ENCODE measurements around the gene SMTN. TPM values are rescaled to one million over a fixed set of nuclear protein-coding genes. Genes with fewer than 3 reads are reported as not detected.
"Not testable (repeated sequence)": the region's sequence is repeated elsewhere in the genome, so short reads cannot be mapped to it uniquely, and the experiment has no call there.

Gene SMTN
- total RNA-seq, 2 experiments from 2014 or later = 35.6 to 51.2 TPM

DNA sequence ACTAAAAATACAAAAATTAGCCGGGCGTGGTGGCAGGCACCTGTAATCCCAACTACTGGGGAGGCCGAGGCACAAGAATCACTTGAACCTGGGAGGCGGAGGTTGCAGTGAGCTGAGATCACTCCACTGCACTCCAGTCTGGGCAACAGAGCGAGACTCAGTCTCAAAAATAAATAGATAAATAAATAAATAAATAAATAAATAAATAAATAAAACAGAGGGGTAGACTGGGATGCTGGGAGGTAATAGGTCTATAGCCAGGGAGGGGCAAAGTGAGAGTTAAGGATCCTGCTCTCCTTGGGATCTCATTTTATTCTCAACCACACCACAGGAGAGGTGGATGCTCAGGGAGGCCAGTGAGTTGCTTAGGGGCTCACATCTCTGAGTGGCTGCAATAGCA is 16.4 kb downstream of the SMTN start:
- H3K27ac Mint-ChIP-seq; H3K4me1 Mint-ChIP-seq; DNase-seq; ATAC-seq; H3K36me3 Mint-ChIP-seq; H3K27me3 Mint-ChIP-seq; H3K9me3 Mint-ChIP-seq (ENCODE audit: low read depth); H3K4me3 Mint-ChIP-seq; CTCF ChIA-PET: not testable (repeated sequence)

GRCh38 chr22:31097941-31098631 is 17.0 kb downstream of the SMTN start:
- DNase-seq (no peak), ATAC-seq (no peak)
- Mint-ChIP-seq H3K27ac (no peak overlapping the region), H3K36me3 (peaks cover 3% of the 10 kb centered on the region), H3K4me3 (no peak overlapping the region), H3K4me1 (no peaks in the 10 kb centered on the region), H3K27me3 (no peaks in the 10 kb centered on the region), H3K9me3 (ENCODE audit: low read depth) (no peaks in the 10 kb centered on the region)
- CTCF ChIA-PET = interaction anchor here (1.3 to 1.4 kb wide), 2 partner anchors 9 to 13 kb away, joined by 3 to 5 read pairs; no protein-coding TSS in a partner anchor

- H3K27me3 Mint-ChIP-seq = no peaks in the 10 kb centered on the region
- ATAC-seq (no peak), DNase-seq (no peak)
- no peak overlapping the region for H3K4me3 Mint-ChIP-seq
- no peak overlapping the region for H3K27ac Mint-ChIP-seq
- no peaks in the 10 kb centered on the region for H3K4me1 Mint-ChIP-seq
- no peaks in the 10 kb centered on the region for H3K9me3 Mint-ChIP-seq (ENCODE audit: low read depth)
- CTCF ChIA-PET = interaction anchor here (1.3 to 1.4 kb wide), 2 partner anchors 10 to 14 kb away, joined by 3 to 5 read pairs; no protein-coding TSS in a partner anchor
- peaks cover 3% of the 10 kb centered on the region for H3K36me3 Mint-ChIP-seq
Measured at GRCh38 chr22:31098632-31099110, 17.6 kb downstream of the SMTN start.

GRCh38 chr22:31099386-31099785 is 18.3 kb downstream of the SMTN start:
- H3K36me3 Mint-ChIP-seq = peaks cover 3% of the 10 kb centered on the region
- no peak overlapping the region for H3K27ac Mint-ChIP-seq
- DNase-seq = no peak
- CTCF ChIA-PET = interaction anchor here (1.3 to 1.4 kb wide), 2 partner anchors 11 to 14 kb away, joined by 3 to 5 read pairs; no protein-coding TSS in a partner anchor
- H3K4me1 Mint-ChIP-seq = no peaks in the 10 kb centered on the region
- ATAC-seq = no peak
- no peak overlapping the region for H3K4me3 Mint-ChIP-seq
- no peaks in the 10 kb centered on the region for H3K9me3 Mint-ChIP-seq (ENCODE audit: low read depth)
- H3K27me3 Mint-ChIP-seq = no peaks in the 10 kb centered on the region

DNA sequence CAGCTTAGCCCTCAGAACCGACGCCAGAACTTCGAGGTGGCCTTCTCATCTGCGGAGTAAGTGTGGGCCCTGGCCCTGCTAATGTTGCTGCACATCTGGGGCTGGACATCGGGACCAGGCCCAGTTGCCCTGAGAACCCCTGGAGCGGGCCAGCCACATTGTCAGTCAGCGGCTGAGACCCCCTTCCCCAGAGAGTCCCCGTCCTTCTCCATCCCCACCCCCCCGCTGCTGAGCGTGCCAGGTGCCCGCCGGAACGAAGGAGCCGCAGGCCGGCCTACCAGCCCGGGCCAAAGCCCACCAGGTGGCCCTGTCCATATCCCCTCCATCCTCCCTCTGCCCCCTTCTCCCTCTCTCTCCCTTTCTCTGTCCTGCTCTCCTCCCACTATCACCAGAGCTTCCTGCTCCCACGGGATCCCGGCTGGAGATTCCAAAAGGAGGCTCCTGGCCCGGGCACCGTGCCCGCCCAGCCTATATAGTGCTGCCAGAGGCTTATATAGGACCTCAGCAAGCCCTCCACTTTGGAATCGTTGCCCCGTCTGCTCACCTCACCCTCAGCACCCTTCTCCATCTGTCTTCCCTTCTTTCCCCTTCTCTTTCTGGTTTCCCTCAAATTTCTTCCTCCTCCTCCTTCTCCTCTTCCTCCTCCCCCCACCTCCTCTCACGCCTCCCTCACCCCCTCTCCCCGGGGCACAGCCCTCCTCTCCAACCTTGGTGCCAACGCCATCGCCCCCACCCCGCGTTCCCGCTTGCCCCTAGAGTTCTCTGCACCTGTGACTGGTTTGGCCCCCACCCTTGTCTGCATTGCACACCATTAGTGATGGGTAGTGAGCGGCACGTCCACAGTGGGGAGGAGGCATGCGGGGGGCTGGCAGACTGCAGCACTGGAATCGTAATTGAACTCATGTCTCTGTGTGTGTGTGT is 19.0 kb downstream of the SMTN start:
- no peak overlapping the region for H3K4me3 Mint-ChIP-seq
- ATAC-seq (no peak), DNase-seq (no peak)
- H3K9me3 Mint-ChIP-seq (ENCODE audit: low read depth) = no peaks in the 10 kb centered on the region
- CTCF ChIA-PET = no interaction called here
- H3K27me3 Mint-ChIP-seq = no peaks in the 10 kb centered on the region
- peaks cover 3% of the 10 kb centered on the region for H3K36me3 Mint-ChIP-seq
- H3K27ac Mint-ChIP-seq = no peak overlapping the region
- H3K4me1 Mint-ChIP-seq = no peaks in the 10 kb centered on the region

- no peak for ATAC-seq
- no peaks in the 10 kb centered on the region for H3K4me1 Mint-ChIP-seq
- DNase-seq = no peak
- H3K27ac Mint-ChIP-seq = no peak overlapping the region
- CTCF ChIA-PET = interaction anchor here (0.7 to 1.0 kb wide), 2 partner anchors 17 to 27 kb away, joined by 3 read pairs; no protein-coding TSS in a partner anchor
- H3K27me3 Mint-ChIP-seq = no peaks in the 10 kb centered on the region
- H3K36me3 Mint-ChIP-seq = peaks cover 3% of the 10 kb centered on the region
- no peak overlapping the region for H3K4me3 Mint-ChIP-seq
- no peaks in the 10 kb centered on the region for H3K9me3 Mint-ChIP-seq (ENCODE audit: low read depth)
Measured at GRCh38 chr22:31100762-31101525, 19.8 kb downstream of the SMTN start.

DNA sequence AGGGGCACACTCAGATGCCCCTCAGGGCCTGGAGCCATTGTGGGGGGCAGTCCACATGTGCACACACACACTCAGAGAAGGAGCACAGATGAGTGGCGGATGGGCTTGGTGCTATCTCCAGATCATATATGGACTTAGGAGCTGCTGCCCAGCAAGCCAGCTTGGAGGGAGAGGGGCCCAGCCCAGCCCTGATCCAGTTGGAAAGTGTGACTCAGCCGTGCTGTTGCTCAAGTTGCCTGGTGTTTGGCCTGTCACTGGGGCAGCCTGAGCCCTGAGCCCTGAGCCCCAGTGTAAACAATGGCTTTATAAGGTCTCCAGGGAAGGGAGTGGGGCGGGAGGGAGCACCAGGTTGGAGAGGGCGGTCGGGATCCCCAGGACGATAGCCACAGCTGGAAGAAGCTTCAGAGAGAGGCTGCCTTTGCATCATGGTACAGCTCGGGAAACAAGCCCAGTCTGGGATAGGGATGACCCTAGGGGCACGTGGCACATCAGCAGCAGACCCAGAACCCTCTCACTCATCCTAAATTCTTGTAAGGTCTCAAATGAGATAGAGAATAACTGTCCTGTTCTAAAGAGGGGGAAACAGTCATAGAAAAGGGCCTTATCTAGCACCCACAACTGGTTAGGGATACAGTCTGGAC is 21.4 kb downstream of the SMTN start:
- Mint-ChIP-seq H3K27me3 (peaks cover 6% of the 10 kb centered on the region), H3K27ac (no peak overlapping the region), H3K9me3 (ENCODE audit: low read depth) (no peaks in the 10 kb centered on the region), H3K4me1 (peaks cover 5% of the 10 kb centered on the region), H3K36me3 (no peaks in the 10 kb centered on the region), H3K4me3 (no peak overlapping the region)
- CTCF ChIA-PET = no interaction called here
- ATAC-seq = no peak
- no peak for DNase-seq

GRCh38 chr22:31103111-31103510 is 22.0 kb downstream of the SMTN start:
- Mint-ChIP-seq H3K27me3 (peaks cover 9% of the 10 kb centered on the region), H3K4me1 (peaks cover 10% of the 10 kb centered on the region), H3K27ac (no peak overlapping the region), H3K9me3 (ENCODE audit: low read depth) (no peaks in the 10 kb centered on the region), H3K36me3 (no peaks in the 10 kb centered on the region), H3K4me3 (no peak overlapping the region)
- CTCF ChIA-PET = interaction anchor here (1.2 kb wide), 1 partner anchor 39 kb away, joined by 3 read pairs; no protein-coding TSS in a partner anchor
- ATAC-seq = no peak
- no peak for DNase-seq

DNA sequence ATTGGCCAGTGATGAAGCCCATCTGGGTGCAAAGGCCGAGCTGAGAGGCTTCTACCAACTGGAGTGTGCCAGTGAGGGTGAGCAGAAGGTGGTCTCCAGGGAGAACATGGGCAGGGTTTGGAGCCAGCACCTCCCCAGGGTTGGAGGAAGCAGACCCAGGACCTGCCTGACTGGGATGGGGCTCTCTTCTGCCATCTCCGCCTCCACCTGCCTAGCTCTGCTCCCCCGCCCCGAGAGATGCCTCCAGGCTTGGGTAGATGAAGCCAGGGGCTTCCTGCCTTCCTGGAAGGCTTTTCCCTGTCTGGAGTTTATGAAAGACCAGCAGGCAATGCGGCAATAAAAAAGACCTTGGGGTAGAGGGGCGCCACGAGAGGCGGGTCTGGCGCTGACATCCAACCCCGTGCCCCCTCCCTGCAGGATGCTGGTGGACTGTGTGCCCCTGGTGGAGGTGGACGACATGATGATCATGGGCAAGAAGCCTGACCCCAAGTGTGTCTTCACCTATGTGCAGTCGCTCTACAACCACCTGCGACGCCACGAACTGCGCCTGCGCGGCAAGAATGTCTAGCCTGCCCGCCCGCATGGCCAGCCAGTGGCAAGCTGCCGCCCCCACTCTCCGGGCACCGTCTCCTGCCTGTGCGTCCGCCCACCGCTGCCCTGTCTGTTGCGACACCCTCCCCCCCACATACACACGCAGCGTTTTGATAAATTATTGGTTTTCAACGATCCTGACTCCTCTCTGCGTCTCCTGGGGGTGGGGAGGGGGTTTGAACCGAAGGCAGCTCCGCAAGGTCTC is 23.0 kb downstream of the SMTN start:
- peaks cover 9% of the 10 kb centered on the region for H3K27me3 Mint-ChIP-seq
- no peak overlapping the region for H3K27ac Mint-ChIP-seq
- CTCF ChIA-PET = interaction anchor here (0.8 to 2.7 kb wide), 7 partner anchors 16 to 127 kb away, joined by 3 to 10 read pairs (median 4); partner anchors contain the start of genes LIMK2 and RNF185
- H3K36me3 Mint-ChIP-seq = no peaks in the 10 kb centered on the region
- no peaks in the 10 kb centered on the region for H3K9me3 Mint-ChIP-seq (ENCODE audit: low read depth)
- ATAC-seq = no peak
- peaks cover 12% of the 10 kb centered on the region for H3K4me1 Mint-ChIP-seq
- DNase-seq = no peak
- no peak overlapping the region for H3K4me3 Mint-ChIP-seq

DNA sequence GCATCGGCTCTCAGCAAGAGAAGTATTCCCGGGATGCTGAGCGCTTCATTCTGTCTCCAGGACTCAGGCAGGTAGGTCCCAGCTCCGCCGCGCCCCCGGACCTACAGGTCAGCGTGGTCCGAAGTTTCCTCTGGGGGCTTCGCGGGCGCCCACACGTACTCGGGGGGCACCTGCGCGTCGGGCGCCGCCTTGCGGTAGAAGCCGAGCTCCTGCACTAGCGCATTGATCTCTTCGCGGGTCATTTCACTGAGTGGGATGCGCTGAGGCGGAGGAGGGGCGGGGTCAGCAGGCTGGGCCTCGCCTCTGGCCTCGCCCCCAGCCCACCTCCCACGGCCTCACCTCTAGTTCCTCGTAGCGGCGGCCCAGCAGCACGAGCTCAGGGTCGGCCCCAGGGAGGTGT is 23.8 kb downstream of the SMTN start:
- Mint-ChIP-seq H3K27me3 (peaks cover 9% of the 10 kb centered on the region), H3K9me3 (ENCODE audit: low read depth) (no peaks in the 10 kb centered on the region), H3K4me1 (peaks cover 12% of the 10 kb centered on the region), H3K4me3 (no peak overlapping the region), H3K36me3 (no peaks in the 10 kb centered on the region), H3K27ac (no peak overlapping the region)
- CTCF ChIA-PET = interaction anchor here (0.8 to 2.7 kb wide), 6 partner anchors 16 to 126 kb away, joined by 3 to 10 read pairs (median 4); partner anchors contain the start of genes LIMK2 and RNF185
- ATAC-seq (no peak), DNase-seq (no peak)

DNA sequence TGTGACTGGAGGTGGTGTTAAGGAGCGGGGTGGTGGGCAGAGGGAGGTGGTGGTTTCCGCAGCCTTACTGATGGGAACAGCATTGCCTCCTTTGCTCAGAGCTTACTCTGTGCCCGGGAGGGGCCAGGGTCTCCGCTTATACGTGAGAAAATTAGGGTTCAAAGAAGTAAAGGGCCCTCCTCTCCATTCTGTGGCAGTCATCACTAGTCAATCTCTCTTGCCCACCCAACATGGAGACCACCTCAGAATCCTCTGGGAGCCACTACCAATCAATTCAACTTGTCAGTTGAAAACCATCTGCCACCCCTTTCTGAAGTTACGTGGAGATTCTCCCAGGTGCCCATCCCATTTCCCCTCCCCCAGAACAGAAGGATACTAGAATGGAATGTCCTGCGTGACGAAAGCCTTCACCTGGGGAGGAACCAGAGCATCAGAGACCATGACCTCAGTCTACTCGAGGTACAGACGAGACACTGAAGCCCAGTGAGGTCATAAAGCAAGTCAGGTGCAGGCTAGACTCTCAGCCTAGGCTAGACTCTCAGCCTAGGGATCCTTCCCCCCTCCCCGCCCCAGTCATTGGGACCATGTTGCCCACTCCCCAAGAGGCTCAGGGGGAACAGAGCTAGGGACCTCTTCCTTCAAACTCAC is 24.3 kb downstream of the SMTN start:
- CTCF ChIA-PET = interaction anchor here (1.0 to 2.7 kb wide), 5 partner anchors 21 to 125 kb away, joined by 3 to 10 read pairs (median 4); partner anchors contain the start of genes LIMK2 and RNF185

More for the DNA sequence above, 24.3 kb downstream of the SMTN start:
- Mint-ChIP-seq H3K9me3 (ENCODE audit: low read depth) (no peaks in the 10 kb centered on the region), H3K36me3 (no peaks in the 10 kb centered on the region), H3K27ac (no peak overlapping the region), H3K27me3 (peaks cover 10% of the 10 kb centered on the region), H3K4me1 (peaks cover 12% of the 10 kb centered on the region), H3K4me3 (no peak overlapping the region)
- DNase-seq (no peak), ATAC-seq (no peak)

Data from activated CD8-positive, alpha-beta memory T cell treated with anti-CD3 and anti-CD28 coated beads, Interleukin-2, amount 10 ng/mL, durations not matched to agents 7 days and 5 days (primary cell).